GM12878 (cell line): ENCODE results near the gene HUS1B. TPM values are rescaled to one million over a fixed set of nuclear protein-coding genes. Genes with fewer than 3 reads are reported as not detected.

Experiments
- ASH2L ChIP-seq: fragments of 300-600, 200-600 bp; sonication (generic); IDR thresholded peaks from 2 replicates; pipeline ENCODE4 v1.6.1; 2017; ENCODE audit warnings: low read depth, mild to moderate bottlenecking, borderline replicate concordance
- CREB1 ChIP-seq: IDR thresholded peaks from 2 replicates; pipeline ENCODE4 v1.6.1; 2012; ENCODE audit warnings: low read depth, mild to moderate bottlenecking, inconsistent platforms
- CREM ChIP-seq: IDR thresholded peaks from 2 replicates; pipeline ENCODE4 v1.6.1; 2014; ENCODE audit warnings: antibody characterized with exemption, low read depth
- EED ChIP-seq: sonication (generic); IDR thresholded peaks from 2 replicates; pipeline ENCODE4 v1.6.1; 2016; ENCODE audit warnings: antibody characterized with exemption, low read depth
- ESRRA ChIP-seq: IDR thresholded peaks from 2 replicates; pipeline ENCODE4 v1.6.1; 2012; ENCODE audit warnings: mild to moderate bottlenecking, low read length, improper control_type of control experiment
- ETV6 ChIP-seq, 2 experiments: fragments of 450-650 bp in 1 of 2; IDR thresholded peaks in 1 of 2; conservative IDR thresholded peaks in 1 of 2; 2 replicates each; pipeline ENCODE4 v1.6.1; 2014; ENCODE audit warnings: antibody characterized with exemption in 1 of 2, borderline replicate concordance in 1 of 2, low read depth in 1 of 2, mild to moderate bottlenecking in 1 of 2, moderate library complexity in 1 of 2
- HCFC1 ChIP-seq: fragments of 150-350 bp; IDR thresholded peaks from 2 replicates; pipeline ENCODE4 v1.6.1; 2014; ENCODE audit warnings: low read length
- NR2C2 ChIP-seq: IDR thresholded peaks from 2 replicates; pipeline ENCODE4 v1.6.1; 2011; ENCODE audit warnings: borderline replicate concordance, low read depth; ENCODE audit not compliant: control insufficient read depth, insufficient read length
- NR2F1 ChIP-seq: fragments of 450-650 bp; conservative IDR thresholded peaks from 2 replicates; pipeline ENCODE4 v1.6.1; 2017; ENCODE audit warnings: mild to moderate bottlenecking
- POLR2AphosphoS5 ChIP-seq: IDR thresholded peaks from 2 replicates; pipeline ENCODE4 v1.6.1; 2011; ENCODE audit warnings: mild to moderate bottlenecking, low read length, inconsistent platforms
- TCF3 ChIP-seq: IDR thresholded peaks from 2 replicates; pipeline ENCODE4 v1.6.1; 2012; ENCODE audit warnings: low read depth, mild to moderate bottlenecking, low read length, borderline replicate concordance; ENCODE audit not compliant: insufficient read depth
- ZBED1 ChIP-seq: IDR thresholded peaks from 2 replicates; pipeline ENCODE4 v1.6.1; 2016; ENCODE audit warnings: borderline replicate concordance
- polyA plus RNA-seq, 11 experiments: library from polyadenylated mRNA; depleted of rRNA in 4 of 11; unstranded in 6 of 11; stranded (reverse) in 5 of 11; fragments of >200 nt; fragmentation: Nextera tagmentation in 4 of 11; fragmentation: Illumina TruSeq in 1 of 11; extraction: Ambion mirVana in 4 of 11; extraction: Trizol in 1 of 11; gene quantifications; 1 replicate in 1 of 11; 2 replicates in 10 of 11; pipeline versions ENCODE4 v1.2.1 to v1.2.3, GENCODE V29; 2011 to 2016; ENCODE audit warnings: inconsistent platforms in 2 of 11, missing spikeins in 2 of 11, low read depth in 1 of 11
- total RNA-seq, 4 experiments: library from RNA; depleted of rRNA in 3 of 4; stranded (reverse); fragments of >200 nt in 3 of 4; fragmentation: Illumina TruSeq in 1 of 4; extraction: Trizol in 1 of 4; gene quantifications; 2 replicates each; pipeline versions ENCODE4 v1.2.1 to v1.2.3, GENCODE V29; 2013 to 2021
- TF ChIP-seq, protein P1 (sequence below): IDR thresholded peaks from 2 replicates; pipeline ENCODE4 v1.6.1; 2012; ENCODE audit warnings: low read depth, low read length, improper control_type of control experiment
- TF ChIP-seq, protein P2 (sequence below): fragments of 450-650 bp; formaldehyde crosslinking; IDR thresholded peaks from 2 replicates; pipeline ENCODE4 v1.5.0; 2022; ENCODE audit warnings: mild to moderate bottlenecking, missing genetic modification characterization
- TF ChIP-seq, protein P3 (sequence below): fragments of 150-350 bp; IDR thresholded peaks from 2 replicates; pipeline ENCODE4 v1.6.1; 2016; ENCODE audit warnings: low read depth, low read length
- TF ChIP-seq, protein P4 (sequence below): IDR thresholded peaks from 2 replicates; pipeline ENCODE4 v1.6.1; 2012; ENCODE audit warnings: mild to moderate bottlenecking, low read depth, low read length

Gene HUS1B
- total and polyA plus RNA-seq, 10 of the 15 experiments (the other 5 are each of a cell fraction or from before 2014, with no cell fraction given), result 0.11 to 1.3 (median 0.68) TPM; not detected in 3

DNA sequence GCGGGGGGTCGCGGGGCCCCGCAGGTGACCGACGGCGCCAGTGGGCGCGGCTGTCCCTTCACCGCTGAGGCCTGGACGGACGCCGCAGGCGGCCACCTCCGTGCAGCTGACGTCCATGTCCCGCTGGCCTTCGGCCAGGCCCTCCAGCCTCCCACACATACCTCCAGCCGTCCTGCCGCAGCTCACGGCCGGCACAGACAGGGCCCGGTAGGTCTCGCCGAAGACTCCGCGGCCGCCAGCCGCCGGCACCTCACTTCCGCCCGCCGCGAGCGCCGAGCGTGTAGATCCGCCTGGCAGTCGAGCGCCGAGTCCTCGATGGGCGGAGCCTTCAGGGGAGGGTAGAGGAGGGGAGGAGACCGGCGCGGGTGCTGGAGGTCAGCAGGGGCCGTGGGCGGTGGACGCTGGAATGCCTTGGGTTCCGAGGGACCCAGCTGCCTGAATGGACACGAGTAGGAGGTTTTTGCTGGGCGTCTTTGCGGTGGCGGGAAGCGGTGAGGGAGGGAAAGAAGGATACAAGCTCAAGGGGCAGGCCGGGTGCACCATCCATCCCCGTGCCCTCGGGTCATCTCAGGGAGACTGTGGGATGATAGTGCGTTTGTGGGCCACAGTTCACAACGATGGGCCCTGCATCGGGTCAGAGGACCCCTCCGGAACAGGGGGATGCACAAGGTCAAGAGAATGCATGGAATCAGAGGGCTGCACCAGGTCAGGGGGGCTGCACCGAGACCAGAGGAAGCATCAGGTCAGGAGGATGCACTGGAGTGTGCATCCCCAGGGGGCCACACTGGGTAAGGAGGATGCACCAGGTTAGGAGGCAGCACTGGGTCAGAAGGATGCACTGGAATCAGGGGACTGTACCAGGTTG lies 36.2 kb upstream of the HUS1B start, which contains the start of gene EXOC2 (continued):
- TF ChIP-seq, protein P1, sequence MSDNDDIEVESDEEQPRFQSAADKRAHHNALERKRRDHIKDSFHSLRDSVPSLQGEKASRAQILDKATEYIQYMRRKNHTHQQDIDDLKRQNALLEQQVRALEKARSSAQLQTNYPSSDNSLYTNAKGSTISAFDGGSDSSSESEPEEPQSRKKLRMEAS, result peak; percentile 86
- peak; percentile 86; the same call in 1 of the 2 replicates for TF ChIP-seq ASH2L
- no peak for TF ChIP-seq EED
- TF ChIP-seq HCFC1, result peak; percentile 81
- no peak for TF ChIP-seq ZBED1
- TF ChIP-seq ESRRA, result no peak; the same call in 1 of the 2 replicates
- peak in 1 of 2 experiments; percentile 56; a peak in 1 of 4 replicates for TF ChIP-seq ETV6 (conservative IDR thresholded peaks at IDR 0.05 in 1 of 2, IDR thresholded peaks at IDR 0.05 in 1 of 2; ENCODE audit: borderline replicate concordance in 1 of 2, low read depth in 1 of 2)
- TF ChIP-seq NR2F1, result peak; percentile 91
- TF ChIP-seq, protein P2, sequence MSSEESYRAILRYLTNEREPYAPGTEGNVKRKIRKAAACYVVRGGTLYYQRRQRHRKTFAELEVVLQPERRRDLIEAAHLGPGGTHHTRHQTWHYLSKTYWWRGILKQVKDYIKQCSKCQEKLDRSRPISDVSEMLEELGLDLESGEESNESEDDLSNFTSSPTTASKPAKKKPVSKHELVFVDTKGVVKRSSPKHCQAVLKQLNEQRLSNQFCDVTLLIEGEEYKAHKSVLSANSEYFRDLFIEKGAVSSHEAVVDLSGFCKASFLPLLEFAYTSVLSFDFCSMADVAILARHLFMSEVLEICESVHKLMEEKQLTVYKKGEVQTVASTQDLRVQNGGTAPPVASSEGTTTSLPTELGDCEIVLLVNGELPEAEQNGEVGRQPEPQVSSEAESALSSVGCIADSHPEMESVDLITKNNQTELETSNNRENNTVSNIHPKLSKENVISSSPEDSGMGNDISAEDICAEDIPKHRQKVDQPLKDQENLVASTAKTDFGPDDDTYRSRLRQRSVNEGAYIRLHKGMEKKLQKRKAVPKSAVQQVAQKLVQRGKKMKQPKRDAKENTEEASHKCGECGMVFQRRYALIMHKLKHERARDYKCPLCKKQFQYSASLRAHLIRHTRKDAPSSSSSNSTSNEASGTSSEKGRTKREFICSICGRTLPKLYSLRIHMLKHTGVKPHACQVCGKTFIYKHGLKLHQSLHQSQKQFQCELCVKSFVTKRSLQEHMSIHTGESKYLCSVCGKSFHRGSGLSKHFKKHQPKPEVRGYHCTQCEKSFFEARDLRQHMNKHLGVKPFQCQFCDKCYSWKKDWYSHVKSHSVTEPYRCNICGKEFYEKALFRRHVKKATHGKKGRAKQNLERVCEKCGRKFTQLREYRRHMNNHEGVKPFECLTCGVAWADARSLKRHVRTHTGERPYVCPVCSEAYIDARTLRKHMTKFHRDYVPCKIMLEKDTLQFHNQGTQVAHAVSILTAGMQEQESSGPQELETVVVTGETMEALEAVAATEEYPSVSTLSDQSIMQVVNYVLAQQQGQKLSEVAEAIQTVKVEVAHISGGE, result no peak
- TF ChIP-seq TCF3, result peak; percentile 68; the same call in 1 of the 2 replicates
- peak; percentile 99 for TF ChIP-seq NR2C2
- TF ChIP-seq, protein P3, sequence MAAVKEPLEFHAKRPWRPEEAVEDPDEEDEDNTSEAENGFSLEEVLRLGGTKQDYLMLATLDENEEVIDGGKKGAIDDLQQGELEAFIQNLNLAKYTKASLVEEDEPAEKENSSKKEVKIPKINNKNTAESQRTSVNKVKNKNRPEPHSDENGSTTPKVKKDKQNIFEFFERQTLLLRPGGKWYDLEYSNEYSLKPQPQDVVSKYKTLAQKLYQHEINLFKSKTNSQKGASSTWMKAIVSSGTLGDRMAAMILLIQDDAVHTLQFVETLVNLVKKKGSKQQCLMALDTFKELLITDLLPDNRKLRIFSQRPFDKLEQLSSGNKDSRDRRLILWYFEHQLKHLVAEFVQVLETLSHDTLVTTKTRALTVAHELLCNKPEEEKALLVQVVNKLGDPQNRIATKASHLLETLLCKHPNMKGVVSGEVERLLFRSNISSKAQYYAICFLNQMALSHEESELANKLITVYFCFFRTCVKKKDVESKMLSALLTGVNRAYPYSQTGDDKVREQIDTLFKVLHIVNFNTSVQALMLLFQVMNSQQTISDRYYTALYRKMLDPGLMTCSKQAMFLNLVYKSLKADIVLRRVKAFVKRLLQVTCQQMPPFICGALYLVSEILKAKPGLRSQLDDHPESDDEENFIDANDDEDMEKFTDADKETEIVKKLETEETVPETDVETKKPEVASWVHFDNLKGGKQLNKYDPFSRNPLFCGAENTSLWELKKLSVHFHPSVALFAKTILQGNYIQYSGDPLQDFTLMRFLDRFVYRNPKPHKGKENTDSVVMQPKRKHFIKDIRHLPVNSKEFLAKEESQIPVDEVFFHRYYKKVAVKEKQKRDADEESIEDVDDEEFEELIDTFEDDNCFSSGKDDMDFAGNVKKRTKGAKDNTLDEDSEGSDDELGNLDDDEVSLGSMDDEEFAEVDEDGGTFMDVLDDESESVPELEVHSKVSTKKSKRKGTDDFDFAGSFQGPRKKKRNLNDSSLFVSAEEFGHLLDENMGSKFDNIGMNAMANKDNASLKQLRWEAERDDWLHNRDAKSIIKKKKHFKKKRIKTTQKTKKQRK, result 0 out of 2 replicates have a peak, but pooled peaks have one; percentile 30
- TF ChIP-seq POLR2AphosphoS5, result peak; percentile 73; the same call in 1 of the 2 replicates
- peak; percentile 80; the same call in 1 of the 2 replicates for TF ChIP-seq CREB1
- TF ChIP-seq CREM, result peak; percentile 91
- TF ChIP-seq, protein P4, sequence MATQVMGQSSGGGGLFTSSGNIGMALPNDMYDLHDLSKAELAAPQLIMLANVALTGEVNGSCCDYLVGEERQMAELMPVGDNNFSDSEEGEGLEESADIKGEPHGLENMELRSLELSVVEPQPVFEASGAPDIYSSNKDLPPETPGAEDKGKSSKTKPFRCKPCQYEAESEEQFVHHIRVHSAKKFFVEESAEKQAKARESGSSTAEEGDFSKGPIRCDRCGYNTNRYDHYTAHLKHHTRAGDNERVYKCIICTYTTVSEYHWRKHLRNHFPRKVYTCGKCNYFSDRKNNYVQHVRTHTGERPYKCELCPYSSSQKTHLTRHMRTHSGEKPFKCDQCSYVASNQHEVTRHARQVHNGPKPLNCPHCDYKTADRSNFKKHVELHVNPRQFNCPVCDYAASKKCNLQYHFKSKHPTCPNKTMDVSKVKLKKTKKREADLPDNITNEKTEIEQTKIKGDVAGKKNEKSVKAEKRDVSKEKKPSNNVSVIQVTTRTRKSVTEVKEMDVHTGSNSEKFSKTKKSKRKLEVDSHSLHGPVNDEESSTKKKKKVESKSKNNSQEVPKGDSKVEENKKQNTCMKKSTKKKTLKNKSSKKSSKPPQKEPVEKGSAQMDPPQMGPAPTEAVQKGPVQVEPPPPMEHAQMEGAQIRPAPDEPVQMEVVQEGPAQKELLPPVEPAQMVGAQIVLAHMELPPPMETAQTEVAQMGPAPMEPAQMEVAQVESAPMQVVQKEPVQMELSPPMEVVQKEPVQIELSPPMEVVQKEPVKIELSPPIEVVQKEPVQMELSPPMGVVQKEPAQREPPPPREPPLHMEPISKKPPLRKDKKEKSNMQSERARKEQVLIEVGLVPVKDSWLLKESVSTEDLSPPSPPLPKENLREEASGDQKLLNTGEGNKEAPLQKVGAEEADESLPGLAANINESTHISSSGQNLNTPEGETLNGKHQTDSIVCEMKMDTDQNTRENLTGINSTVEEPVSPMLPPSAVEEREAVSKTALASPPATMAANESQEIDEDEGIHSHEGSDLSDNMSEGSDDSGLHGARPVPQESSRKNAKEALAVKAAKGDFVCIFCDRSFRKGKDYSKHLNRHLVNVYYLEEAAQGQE, result 0 out of 2 replicates have a peak, but pooled peaks have one; percentile 28
